Glomerular endothelial cell (primary cell): ENCODE results near the gene PEX26. TPM values are rescaled to one million over a fixed set of nuclear protein-coding genes. Genes with fewer than 3 reads are reported as not detected.

Experiments used
- DNase-seq: peaks from one replicate; pipeline ENCODE4 v3.0.0-alpha.2; 2011; ENCODE audit warnings: low read depth, low spot score; ENCODE audit errors: extremely low read depth
- total RNA-seq: library from RNA; depleted of rRNA; stranded (reverse); fragments of >200 nt; gene quantifications from 2 replicates; pipeline ENCODE4 v1.2.3, GENCODE V29; 2015

The PEX26 gene
- total RNA-seq, 1 donor from 2014 or later: 30.6 TPM

DNA sequence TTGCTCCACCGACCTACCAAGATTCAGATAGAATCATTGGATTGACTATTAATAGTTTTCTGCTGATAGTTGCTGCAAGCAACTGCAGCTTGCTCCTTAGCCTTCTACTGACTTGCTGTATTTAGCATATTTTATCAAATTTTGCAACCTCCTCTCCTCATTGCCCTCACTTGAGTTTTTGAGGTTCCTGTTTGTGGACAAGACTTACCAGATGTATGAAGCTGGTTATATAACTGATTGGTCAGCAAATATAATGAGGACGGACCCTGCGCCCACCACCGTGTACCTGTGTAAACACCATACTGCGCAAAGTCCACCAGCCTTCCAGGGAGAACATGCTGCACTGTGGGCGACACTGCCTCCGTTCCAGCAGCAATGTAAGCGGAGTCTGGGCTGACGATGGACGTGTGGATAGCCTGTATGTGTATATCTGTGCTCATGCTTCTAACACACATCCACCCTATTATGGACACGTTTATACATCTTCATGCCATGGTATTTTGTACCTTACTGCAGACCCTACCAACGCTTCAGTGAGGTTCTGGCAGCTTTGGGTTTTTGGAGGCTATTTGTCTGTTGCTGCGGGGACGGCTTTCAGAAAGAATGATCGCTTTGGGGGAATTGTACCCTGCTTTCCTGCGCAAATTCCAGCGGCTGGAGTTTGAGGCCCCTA, 70.6 kb downstream of the PEX26 start:
- DNase-seq: no peak

DNA sequence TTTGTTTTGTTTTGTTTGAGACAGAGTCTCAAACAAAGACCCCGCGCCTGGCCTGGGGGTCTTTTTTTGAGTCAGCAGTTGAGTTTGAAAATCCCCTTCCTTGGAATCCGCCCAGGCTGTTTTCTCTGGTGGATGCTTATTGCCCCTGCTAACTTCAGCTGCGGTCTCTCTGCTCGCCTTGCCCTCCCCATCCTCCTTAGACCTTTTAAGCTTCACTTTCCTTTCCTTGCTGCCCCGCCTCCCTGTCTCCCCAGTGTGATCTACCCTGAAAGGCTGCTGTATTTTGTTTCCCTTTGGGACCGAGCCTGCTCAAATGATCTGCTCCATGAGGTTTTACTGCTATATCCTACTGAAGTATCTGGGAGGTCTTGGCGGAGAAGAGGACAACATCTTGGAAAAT, 74.7 kb downstream of the PEX26 start:
- DNase-seq: no peak

GRCh38 chr22:18154821-18155390, 77.1 kb downstream of the PEX26 start:
- DNase-seq: no peak

Other genes with a start within 250 kb of the PEX26 start
- gene MICAL3, start 53.4 kb upstream of the PEX26 start, total RNA-seq: 28.9 and 63.5 TPM in 2 replicates
- 0.19 and 1.8 TPM in 2 replicates for gene TUBA8, start 32.8 kb downstream of the PEX26 start, total RNA-seq
- 11.2 and 26.2 TPM in 2 replicates for gene USP18, start 72.2 kb downstream of the PEX26 start, total RNA-seq